ENCODE measurements around the gene TNFRSF8. TPM values are rescaled to one million over a fixed set of nuclear protein-coding genes. Genes with fewer than 3 reads are reported as not detected.

Gene TNFRSF8
- total RNA-seq, 1 experiment from 2014 or later, result 2.9 TPM

DNA sequence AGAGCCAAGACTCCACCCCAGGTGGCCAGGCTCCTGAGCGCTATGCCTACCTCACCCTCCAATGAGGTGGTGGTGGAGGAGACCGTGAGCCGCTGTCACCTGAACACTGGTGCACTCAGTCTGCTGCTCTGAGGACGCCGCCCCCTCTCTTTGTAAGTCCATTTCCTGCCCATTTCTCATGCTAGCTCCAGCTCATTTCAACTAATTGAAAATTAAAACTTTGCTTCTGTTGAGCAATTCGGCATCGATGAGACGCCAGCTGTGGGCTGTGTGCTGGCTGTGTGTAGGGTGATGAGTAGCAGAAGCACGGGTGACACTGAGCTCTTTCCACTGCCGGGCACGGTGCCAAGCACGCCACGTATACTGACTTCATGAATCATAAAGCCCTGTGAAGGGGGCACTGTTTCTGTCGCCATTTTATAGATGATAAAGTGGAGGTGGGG lies 114.9 kb downstream of the TNFRSF8 start:
- Histone ChIP-seq H3K9me3 (ENCODE audit: control insufficient read depth, low read depth, low read length) (no peaks in the 10 kb centered on the region), H3K14ac (ENCODE audit: insufficient read depth, low read length) (no peak overlapping the region; the same call in 1 of the 2 replicates), H4K5ac (ENCODE audit: insufficient read length, low read depth, low read length) (no peak overlapping the region), H2BK15ac (ENCODE audit: low read depth, low read length) (no peak overlapping the region), H4K20me1 (ENCODE audit: control insufficient read depth, insufficient read depth, insufficient read length) (no peaks in the 10 kb centered on the region), H3K79me2 (ENCODE audit: insufficient read depth, low read length) (no peaks in the 10 kb centered on the region), H3K56ac (ENCODE audit: insufficient read length, low read depth, low read length) (no peak overlapping the region), H3K4me2 (ENCODE audit: insufficient read depth, insufficient read length, low read length) (no peak overlapping the region), H4K91ac (ENCODE audit: insufficient read length, low read depth, low read length) (no peak overlapping the region), H4K8ac (replicated peaks; ENCODE audit: insufficient read length, low read depth, low read length) (no peak overlapping the region), H2AK5ac (ENCODE audit: insufficient read length, low read length) (no peak overlapping the region), H3K23ac (ENCODE audit: insufficient read length, low read depth, low read length) (no peak overlapping the region), H3K4ac (ENCODE audit: low read depth, low read length) (no peak overlapping the region), H3K18ac (ENCODE audit: insufficient read length, low read depth, low read length) (no peak overlapping the region), H2BK20ac (ENCODE audit: low read depth, low read length, poor library complexity, severe bottlenecking) (no peak overlapping the region), H2BK12ac (ENCODE audit: insufficient read length, low read depth, low read length) (no peak overlapping the region), H3T11ph (ENCODE audit: low read length) (no peak overlapping the region), H3K27ac (ENCODE audit: insufficient read length, low read depth, low read length) (no peak overlapping the region), H3K9ac (ENCODE audit: extremely low read depth, insufficient read length, low read length) (no peak overlapping the region), H2BK120ac (ENCODE audit: low read depth, low read length, poor library complexity, severe bottlenecking) (no peak overlapping the region), H3K79me1 (ENCODE audit: insufficient read depth, low read depth, low read length, poor library complexity, severe bottlenecking) (no peaks in the 10 kb centered on the region), H2AFZ (ENCODE audit: low read length) (no peak overlapping the region), H3K4me1 (ENCODE audit: insufficient read depth, low read length) (no peaks in the 10 kb centered on the region; the same call in 1 of the 2 replicates), H3K23me2 (ENCODE audit: insufficient read length, low read depth, low read length, poor library complexity, severe bottlenecking) (no peaks in the 10 kb centered on the region), H3K27me3 (ENCODE audit: insufficient read depth, low read length) (no peaks in the 10 kb centered on the region), H2BK5ac (ENCODE audit: insufficient read length, low read length) (no peak overlapping the region)
- peaks cover 19 to 38% of the 10 kb centered on the region in 2 experiments for H3K4me1 Mint-ChIP-seq
- no CpG with 5 or more reads among the region's 14 CpGs for WGBS (ENCODE audit: extremely low coverage, insufficient read length, low lambda C conversion rate)
- peaks cover 4% of the 10 kb centered on the region for H3K27me3 Mint-ChIP-seq (ENCODE audit: low read depth)
- H3K27ac Mint-ChIP-seq, result no peak overlapping the region; a peak in 1 of 7 replicates
- H3K36me3 Mint-ChIP-seq (ENCODE audit: insufficient read depth in 1 of 3, low read depth in 3 of 3), result no peaks in the 10 kb centered on the region
- H3K9me3 Mint-ChIP-seq, result no peaks in the 10 kb centered on the region; a peak in 2 of 5 replicates
- peak; percentile 46 for DNase-seq
- TF ChIP-seq, protein P1, sequence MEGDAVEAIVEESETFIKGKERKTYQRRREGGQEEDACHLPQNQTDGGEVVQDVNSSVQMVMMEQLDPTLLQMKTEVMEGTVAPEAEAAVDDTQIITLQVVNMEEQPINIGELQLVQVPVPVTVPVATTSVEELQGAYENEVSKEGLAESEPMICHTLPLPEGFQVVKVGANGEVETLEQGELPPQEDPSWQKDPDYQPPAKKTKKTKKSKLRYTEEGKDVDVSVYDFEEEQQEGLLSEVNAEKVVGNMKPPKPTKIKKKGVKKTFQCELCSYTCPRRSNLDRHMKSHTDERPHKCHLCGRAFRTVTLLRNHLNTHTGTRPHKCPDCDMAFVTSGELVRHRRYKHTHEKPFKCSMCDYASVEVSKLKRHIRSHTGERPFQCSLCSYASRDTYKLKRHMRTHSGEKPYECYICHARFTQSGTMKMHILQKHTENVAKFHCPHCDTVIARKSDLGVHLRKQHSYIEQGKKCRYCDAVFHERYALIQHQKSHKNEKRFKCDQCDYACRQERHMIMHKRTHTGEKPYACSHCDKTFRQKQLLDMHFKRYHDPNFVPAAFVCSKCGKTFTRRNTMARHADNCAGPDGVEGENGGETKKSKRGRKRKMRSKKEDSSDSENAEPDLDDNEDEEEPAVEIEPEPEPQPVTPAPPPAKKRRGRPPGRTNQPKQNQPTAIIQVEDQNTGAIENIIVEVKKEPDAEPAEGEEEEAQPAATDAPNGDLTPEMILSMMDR (conservative IDR thresholded peaks at IDR 0.05), result no peak
- 0 out of 5 replicates have a peak overlapping the region, but pooled peaks of 1 of the 2 experiments have one; percentile 2 for H3K4me3 Mint-ChIP-seq
